ENCODE data around the gene CALD1. TPM values are rescaled to one million over a fixed set of nuclear protein-coding genes. Genes with fewer than 3 reads are reported as not detected.
A peak's percentile ranks its signal among the peaks of the same experiment; 100 is the strongest.

CALD1 gene
- total and polyA plus RNA-seq, 8 donors, result 146 to 1,007 (median 302) TPM

GRCh38 chr7:134900166-134900982, 120.9 kb downstream of the CALD1 start:
- peaks cover 0 to 13% (median 6%) of the 10 kb centered on the region in 4 donors for H3K9me3 ChIP-seq
- H3K27ac ChIP-seq, result peak overlapping the region in 3 of 5 donors; percentile 16 to 85 (median 27)
- H3K4me1 ChIP-seq, result peaks cover 9 to 76% (median 37%) of the 10 kb centered on the region in 4 donors
- WGBS, 5 donors, result 76 to 89% (median 84%) methylated on average over 9 of the region's 9 CpGs
- no peaks in the 10 kb centered on the region for H3K27me3 ChIP-seq
- H3K36me3 ChIP-seq, result peaks cover 0 to 5% (median 0%) of the 10 kb centered on the region in 4 donors
- no peak for DNase-seq
- no peak for TF ChIP-seq EP300 (IDR thresholded peaks at IDR 0.05)
- TF ChIP-seq CTCF (IDR thresholded peaks at IDR 0.05), result no peak
- no peak for TF ChIP-seq POLR2AphosphoS5 (IDR thresholded peaks at IDR 0.05)
- no peak for TF ChIP-seq POLR2A (IDR thresholded peaks at IDR 0.05)
- intact Hi-C loops (cut with DNase I; ENCODE audit: low total_unique reads), result no loop called here
- H3K4me3 ChIP-seq, result no peak overlapping the region

GRCh38 chr7:134901389-134902020, 122.1 kb downstream of the CALD1 start:
- no peak overlapping the region for H3K4me3 ChIP-seq
- WGBS, 5 donors, result 79 to 91% (median 85%) methylated on average over 4 of the region's 4 CpGs
- DNase-seq, result no peak
- H3K9me3 ChIP-seq, result peaks cover 0 to 2% (median under 1%) of the 10 kb centered on the region in 4 donors
- TF ChIP-seq CTCF (IDR thresholded peaks at IDR 0.05) (no peak), EP300 (IDR thresholded peaks at IDR 0.05) (no peak), POLR2A (IDR thresholded peaks at IDR 0.05) (no peak), POLR2AphosphoS5 (IDR thresholded peaks at IDR 0.05) (no peak)
- intact Hi-C loops (cut with DNase I; ENCODE audit: low total_unique reads), result no loop called here
- no peaks in the 10 kb centered on the region for H3K27me3 ChIP-seq
- H3K4me1 ChIP-seq, result peaks cover 9 to 87% (median 40%) of the 10 kb centered on the region in 4 donors
- H3K27ac ChIP-seq, result peak overlapping the region in 3 of 5 donors; percentile 27 to 85 (median 33)
- peaks cover 0 to 5% (median 0%) of the 10 kb centered on the region in 4 donors for H3K36me3 ChIP-seq

- Histone ChIP-seq H3K4me1 (peaks cover 9 to 93% (median 42%) of the 10 kb centered on the region in 4 donors), H3K9me3 (no peaks in the 10 kb centered on the region), H3K4me3 (no peak overlapping the region), H3K27ac (peak overlapping the region in 2 of 5 donors; percentile 27 to 85), H3K36me3 (peaks cover 0 to 5% (median 0%) of the 10 kb centered on the region in 4 donors), H3K27me3 (no peaks in the 10 kb centered on the region)
- no peak for TF ChIP-seq POLR2A (IDR thresholded peaks at IDR 0.05)
- TF ChIP-seq POLR2AphosphoS5 (IDR thresholded peaks at IDR 0.05), result no peak
- TF ChIP-seq EP300 (IDR thresholded peaks at IDR 0.05), result no peak
- no peak for TF ChIP-seq CTCF (IDR thresholded peaks at IDR 0.05)
- intact Hi-C loops (cut with DNase I; ENCODE audit: low total_unique reads), result no loop called here
- 66 to 85% (median 81%) methylated on average over 2 of the region's 2 CpGs for WGBS, 5 donors
- no peak for DNase-seq
These were observed 122.6 kb downstream of the CALD1 start for GRCh38 chr7:134902058-134902457.

GRCh38 chr7:134903073-134903790, 123.8 kb downstream of the CALD1 start:
- 72 to 93% (median 87%) methylated on average over 5 of the region's 5 CpGs for WGBS, 5 donors
- Histone ChIP-seq H3K36me3 (peaks cover 0 to 5% (median 0%) of the 10 kb centered on the region in 4 donors), H3K4me1 (peaks cover 4 to 94% (median 48%) of the 10 kb centered on the region in 4 donors), H3K27me3 (no peaks in the 10 kb centered on the region), H3K4me3 (no peak overlapping the region), H3K27ac (peak overlapping the region in 3 of 5 donors; percentile 4 to 85 (median 24)), H3K9me3 (no peaks in the 10 kb centered on the region)
- no peak for DNase-seq
- intact Hi-C loops (cut with DNase I; ENCODE audit: low total_unique reads), result no loop called here
- no peak for TF ChIP-seq POLR2AphosphoS5 (IDR thresholded peaks at IDR 0.05)
- no peak for TF ChIP-seq POLR2A (IDR thresholded peaks at IDR 0.05)
- TF ChIP-seq EP300 (IDR thresholded peaks at IDR 0.05), result no peak
- no peak for TF ChIP-seq CTCF (IDR thresholded peaks at IDR 0.05)

Measured in stomach (tissue), 9 donors.